HG03439 (cell line): ENCODE data around the gene IRGQ.
"Not testable (repeated sequence)": the region's sequence is repeated elsewhere in the genome, so short reads cannot be mapped to it uniquely, and the experiment has no call there.

Source experiments
- ATAC-seq: cut with Tn5 transposase; IDR thresholded peaks from one replicate; pipeline ENCODE4 v1.9.1; 2021; ENCODE audit warnings: mild to moderate bottlenecking, moderate library complexity; ENCODE audit not compliant: unreplicated experiment

The IRGQ gene

GRCh38 chr19:43598445-43599240 is 2.7 kb upstream of the IRGQ start:
- no peak for ATAC-seq

GRCh38 chr19:43597876-43598275 is 1.9 kb upstream of the IRGQ start:
- ATAC-seq, result no peak

- no peak for ATAC-seq
Observed at GRCh38 chr19:43596842-43597461, 1.0 kb upstream of the IRGQ start.

GRCh38 chr19:43595605-43595998 is 332 bp downstream of the IRGQ start:
- peak; percentile 10 for ATAC-seq

GRCh38 chr19:43594710-43595604 is 977 bp downstream of the IRGQ start:
- ATAC-seq, result no peak

- no peak for ATAC-seq
Observed at GRCh38 chr19:43594081-43594697, 1.7 kb downstream of the IRGQ start.

GRCh38 chr19:43592800-43593350 is 3.1 kb downstream of the IRGQ start:
- ATAC-seq, result no peak

- no peak for ATAC-seq
Observed at GRCh38 chr19:43591904-43592772, 3.8 kb downstream of the IRGQ start.

GRCh38 chr19:43589678-43590077 is 6.3 kb downstream of the IRGQ start:
- no peak for ATAC-seq

- no peak for ATAC-seq
Observed at GRCh38 chr19:43589277-43589676, 6.7 kb downstream of the IRGQ start.

- not testable (repeated sequence) for ATAC-seq
Observed at GRCh38 chr19:43587029-43587428, 8.9 kb downstream of the IRGQ start.

GRCh38 chr19:43586346-43586745 is 9.6 kb downstream of the IRGQ start:
- no peak for ATAC-seq

- no peak for ATAC-seq
Observed at GRCh38 chr19:43584484-43584883, 11.4 kb downstream of the IRGQ start.

GRCh38 chr19:43582495-43582894 is 13.4 kb downstream of the IRGQ start:
- no peak for ATAC-seq

GRCh38 chr19:43581467-43581866 is 14.5 kb downstream of the IRGQ start:
- no peak for ATAC-seq

GRCh38 chr19:43578787-43579186 is 17.1 kb downstream of the IRGQ start:
- no peak for ATAC-seq

- peak; percentile 5 for ATAC-seq
Observed at GRCh38 chr19:43575955-43576878, 19.7 kb downstream of the IRGQ start.

GRCh38 chr19:43575156-43575950 is 20.6 kb downstream of the IRGQ start, which contains the start of the genes PINLYP and XRCC1:
PINLYP (plus strand) TSS chr19:43575801; CDS start chr19:43577192, 1,391 bp downstream.
XRCC1 (minus strand) TSS chr19:43575527; CDS start chr19:43575458, 69 bp downstream.
- ATAC-seq, result peak; percentile 93
